Measurements from ENCODE around the gene RAMP3. TPM values are rescaled to one million over a fixed set of nuclear protein-coding genes. Genes with fewer than 3 reads are reported as not detected.

The RAMP3 gene
- total and polyA plus RNA-seq, 9 of the 15 experiments (the other 6 are each of a cell fraction or from before 2014, with no cell fraction given) = not detected

DNA sequence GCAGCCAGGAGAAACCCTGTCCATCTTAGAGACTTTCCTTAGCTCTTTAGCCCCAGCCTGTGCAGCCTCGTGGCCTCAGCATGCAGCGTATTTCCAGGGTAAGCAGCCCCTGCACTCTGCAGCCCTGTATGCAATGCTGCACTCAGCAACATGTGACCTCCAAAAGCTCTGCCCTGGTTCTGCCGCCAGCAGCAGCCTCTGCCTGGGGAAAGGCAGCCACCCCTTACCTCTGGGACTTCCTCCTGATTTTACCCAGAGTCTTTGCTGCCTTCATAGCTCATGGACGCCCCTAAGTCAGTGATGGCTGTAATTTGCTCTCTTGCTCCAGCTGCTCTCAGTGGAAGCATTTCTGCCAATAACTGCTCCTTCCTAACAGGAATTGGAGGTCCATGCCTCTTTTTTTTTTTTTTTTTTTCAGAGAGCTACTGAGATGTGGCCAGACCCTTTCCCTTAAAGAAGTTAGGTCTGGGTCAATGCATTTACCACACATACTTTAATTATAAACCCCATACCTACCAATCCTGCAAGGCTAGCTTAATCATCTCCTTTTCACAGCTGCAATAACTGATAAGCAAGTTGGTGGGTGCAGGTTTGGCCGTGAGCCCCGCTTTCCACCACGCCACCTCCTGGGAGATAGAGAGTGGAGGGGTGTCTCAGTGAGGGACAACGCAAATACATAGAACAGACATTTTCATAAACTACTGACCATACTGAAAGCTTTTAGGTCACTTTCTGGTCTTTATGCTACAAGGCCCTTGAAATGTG is 71.7 kb downstream of the RAMP3 start (continued):
- TF ChIP-seq, protein P1, sequence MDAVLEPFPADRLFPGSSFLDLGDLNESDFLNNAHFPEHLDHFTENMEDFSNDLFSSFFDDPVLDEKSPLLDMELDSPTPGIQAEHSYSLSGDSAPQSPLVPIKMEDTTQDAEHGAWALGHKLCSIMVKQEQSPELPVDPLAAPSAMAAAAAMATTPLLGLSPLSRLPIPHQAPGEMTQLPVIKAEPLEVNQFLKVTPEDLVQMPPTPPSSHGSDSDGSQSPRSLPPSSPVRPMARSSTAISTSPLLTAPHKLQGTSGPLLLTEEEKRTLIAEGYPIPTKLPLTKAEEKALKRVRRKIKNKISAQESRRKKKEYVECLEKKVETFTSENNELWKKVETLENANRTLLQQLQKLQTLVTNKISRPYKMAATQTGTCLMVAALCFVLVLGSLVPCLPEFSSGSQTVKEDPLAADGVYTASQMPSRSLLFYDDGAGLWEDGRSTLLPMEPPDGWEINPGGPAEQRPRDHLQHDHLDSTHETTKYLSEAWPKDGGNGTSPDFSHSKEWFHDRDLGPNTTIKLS (IDR thresholded peaks at IDR 0.05; ENCODE audit: borderline replicate concordance, low read depth) = no peak
- TF ChIP-seq RB1 (IDR thresholded peaks at IDR 0.05; ENCODE audit: low read depth) = no peak
- TF ChIP-seq, protein P2, sequence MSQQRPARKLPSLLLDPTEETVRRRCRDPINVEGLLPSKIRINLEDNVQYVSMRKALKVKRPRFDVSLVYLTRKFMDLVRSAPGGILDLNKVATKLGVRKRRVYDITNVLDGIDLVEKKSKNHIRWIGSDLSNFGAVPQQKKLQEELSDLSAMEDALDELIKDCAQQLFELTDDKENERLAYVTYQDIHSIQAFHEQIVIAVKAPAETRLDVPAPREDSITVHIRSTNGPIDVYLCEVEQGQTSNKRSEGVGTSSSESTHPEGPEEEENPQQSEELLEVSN (IDR thresholded peaks at IDR 0.05; ENCODE audit: borderline replicate concordance in 1 of 2, extremely low read depth in 1 of 2, insufficient read depth in 1 of 2, insufficient read length in 1 of 2, low read depth in 1 of 2, low read length in 1 of 2, poor library complexity in 1 of 2, severe bottlenecking in 1 of 2) = no peak
- peak; percentile 50 for TF ChIP-seq CBFA2T2 (conservative IDR thresholded peaks at IDR 0.05)
- no peak for TF ChIP-seq MED1 (CRISPR knock-in tag; IDR thresholded peaks at IDR 0.05; ENCODE audit: borderline replicate concordance)
- no peak for TF ChIP-seq IFI16 (CRISPR knock-in tag; IDR thresholded peaks at IDR 0.05)
- TF ChIP-seq MYNN (IDR thresholded peaks at IDR 0.05) = no peak
- TF ChIP-seq MYNN (CRISPR knock-in tag; IDR thresholded peaks at IDR 0.05) = no peak
- TF ChIP-seq, protein P3, sequence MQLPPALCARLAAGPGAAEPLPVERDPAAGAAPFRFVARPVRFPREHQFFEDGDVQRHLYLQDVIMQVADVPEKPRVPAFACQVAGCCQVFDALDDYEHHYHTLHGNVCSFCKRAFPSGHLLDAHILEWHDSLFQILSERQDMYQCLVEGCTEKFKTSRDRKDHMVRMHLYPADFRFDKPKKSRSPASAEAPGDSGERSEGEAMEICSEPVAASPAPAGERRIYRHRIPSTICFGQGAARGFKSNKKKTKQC (CRISPR knock-in tag; IDR thresholded peaks at IDR 0.05) = no peak
- TF ChIP-seq ZNF431 (CRISPR knock-in tag; IDR thresholded peaks at IDR 0.05) = no peak
- no peak for TF ChIP-seq TCF7L2 (IDR thresholded peaks at IDR 0.05; ENCODE audit: low read depth, low read length)
- TF ChIP-seq, protein P4, sequence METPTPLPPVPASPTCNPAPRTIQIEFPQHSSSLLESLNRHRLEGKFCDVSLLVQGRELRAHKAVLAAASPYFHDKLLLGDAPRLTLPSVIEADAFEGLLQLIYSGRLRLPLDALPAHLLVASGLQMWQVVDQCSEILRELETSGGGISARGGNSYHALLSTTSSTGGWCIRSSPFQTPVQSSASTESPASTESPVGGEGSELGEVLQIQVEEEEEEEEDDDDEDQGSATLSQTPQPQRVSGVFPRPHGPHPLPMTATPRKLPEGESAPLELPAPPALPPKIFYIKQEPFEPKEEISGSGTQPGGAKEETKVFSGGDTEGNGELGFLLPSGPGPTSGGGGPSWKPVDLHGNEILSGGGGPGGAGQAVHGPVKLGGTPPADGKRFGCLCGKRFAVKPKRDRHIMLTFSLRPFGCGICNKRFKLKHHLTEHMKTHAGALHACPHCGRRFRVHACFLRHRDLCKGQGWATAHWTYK (CRISPR knock-in tag; IDR thresholded peaks at IDR 0.05) = no peak
- TF ChIP-seq PHF8 (IDR thresholded peaks at IDR 0.05; ENCODE audit: borderline replicate concordance, low read length) = no peak
- TF ChIP-seq CBFA2T3 (IDR thresholded peaks at IDR 0.05) = peak; percentile 73
- no peak for TF ChIP-seq ZC3H8 (IDR thresholded peaks at IDR 0.05)
- TF ChIP-seq, protein P5, sequence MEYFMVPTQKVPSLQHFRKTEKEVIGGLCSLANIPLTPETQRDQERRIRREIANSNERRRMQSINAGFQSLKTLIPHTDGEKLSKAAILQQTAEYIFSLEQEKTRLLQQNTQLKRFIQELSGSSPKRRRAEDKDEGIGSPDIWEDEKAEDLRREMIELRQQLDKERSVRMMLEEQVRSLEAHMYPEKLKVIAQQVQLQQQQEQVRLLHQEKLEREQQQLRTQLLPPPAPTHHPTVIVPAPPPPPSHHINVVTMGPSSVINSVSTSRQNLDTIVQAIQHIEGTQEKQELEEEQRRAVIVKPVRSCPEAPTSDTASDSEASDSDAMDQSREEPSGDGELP (CRISPR knock-in tag; IDR thresholded peaks at IDR 0.05; ENCODE audit: borderline replicate concordance) = peak; percentile 38; the same call in 1 of the 2 replicates
- no peak for TF ChIP-seq HDAC2 (IDR thresholded peaks at IDR 0.05)
- TF ChIP-seq TCFL5 (CRISPR knock-in tag; conservative IDR thresholded peaks at IDR 0.05) = no peak
- TF ChIP-seq KDM5B (IDR thresholded peaks at IDR 0.05; ENCODE audit: insufficient replicate concordance, low read depth, low read length) = no peak
